ENCODE results near the gene PPIL4.
A peak's percentile ranks its signal among the peaks of the same experiment; 100 is the strongest.
"Not testable (repeated sequence)": the region's sequence is repeated elsewhere in the genome, so short reads cannot be mapped to it uniquely, and the experiment has no call there.

Gene PPIL4

DNA sequence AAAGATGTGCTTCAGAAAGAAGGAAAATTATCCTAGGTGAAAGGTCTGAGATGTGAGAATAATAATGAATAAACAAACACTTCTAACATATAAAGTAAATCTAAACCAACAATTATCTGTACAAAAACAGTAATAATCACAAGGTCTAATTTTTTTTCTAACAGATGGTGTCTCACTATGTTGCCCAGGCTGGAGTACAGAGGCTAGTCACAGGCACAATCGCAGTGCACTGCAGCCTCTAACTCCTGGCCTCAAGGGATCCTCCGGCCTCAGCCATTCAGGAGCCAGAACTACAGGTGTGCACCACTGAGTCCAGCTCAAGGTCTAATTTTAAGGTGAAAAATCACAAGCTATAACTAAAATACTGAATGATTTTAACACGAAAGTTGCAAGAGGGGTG, 44.1 kb downstream of the PPIL4 start:
- no peak overlapping the region for H3K4me3 Mint-ChIP-seq
- H3K27ac Mint-ChIP-seq: no peak overlapping the region

DNA sequence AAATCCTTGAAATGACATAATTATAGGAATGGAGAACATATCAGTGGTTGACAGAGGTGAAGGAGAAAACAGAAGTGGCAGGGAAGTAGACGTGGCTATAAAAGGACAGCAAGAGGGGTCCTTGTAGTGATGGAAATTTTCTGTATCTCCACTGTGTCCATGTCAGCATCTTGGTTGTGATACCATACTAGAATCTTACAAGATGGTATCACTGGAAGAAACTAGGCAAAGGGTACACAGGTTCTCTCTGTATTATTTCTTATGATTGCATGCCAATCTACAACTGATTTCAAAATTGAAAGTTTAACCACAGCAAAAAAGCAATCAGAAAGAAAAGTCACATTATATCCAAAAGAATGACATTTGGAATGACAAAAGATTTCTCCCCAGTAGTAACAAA, 44.6 kb downstream of the PPIL4 start:
- Mint-ChIP-seq H3K9me3 (no peaks in the 10 kb centered on the region), H3K27me3 (ENCODE audit: low read depth) (no peaks in the 10 kb centered on the region), H3K36me3 (ENCODE audit: low read depth) (peaks cover 25% of the 10 kb centered on the region), H3K4me1 (ENCODE audit: low read depth) (peaks cover 29% of the 10 kb centered on the region), H3K4me3 (no peak overlapping the region), H3K27ac (no peak overlapping the region)
- no peak for DNase-seq (ENCODE audit: low spot score)

More for the DNA sequence above, 44.1 kb downstream of the PPIL4 start:
- no peaks in the 10 kb centered on the region for H3K9me3 Mint-ChIP-seq
- peaks cover 24% of the 10 kb centered on the region for H3K36me3 Mint-ChIP-seq (ENCODE audit: low read depth)
- no peaks in the 10 kb centered on the region for H3K27me3 Mint-ChIP-seq (ENCODE audit: low read depth)
- DNase-seq (ENCODE audit: low spot score): no peak
- H3K4me1 Mint-ChIP-seq (ENCODE audit: low read depth): peaks cover 24% of the 10 kb centered on the region

DNA sequence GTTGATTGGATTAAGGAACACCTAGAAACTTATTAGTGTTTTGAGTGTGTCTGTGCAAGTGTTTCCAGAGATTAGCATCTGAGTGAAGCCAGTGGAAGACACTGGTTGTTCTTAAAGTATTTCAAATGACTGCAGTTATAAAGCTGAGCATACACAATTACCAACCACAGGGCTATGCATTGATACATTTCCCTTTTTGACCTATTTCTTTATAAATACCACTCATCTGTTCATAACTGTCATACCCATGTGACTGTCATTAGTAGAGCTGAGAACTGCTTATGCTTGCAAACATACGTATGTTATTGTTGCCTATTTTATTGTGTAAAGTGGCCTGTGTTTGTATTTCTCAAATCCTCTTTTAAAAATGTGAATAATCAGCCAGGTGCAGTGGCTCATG, 45.7 kb downstream of the PPIL4 start:
- no peak overlapping the region for H3K4me3 Mint-ChIP-seq
- H3K9me3 Mint-ChIP-seq: no peaks in the 10 kb centered on the region
- DNase-seq (ENCODE audit: low spot score): no peak
- H3K4me1 Mint-ChIP-seq (ENCODE audit: low read depth): peaks cover 38% of the 10 kb centered on the region
- H3K36me3 Mint-ChIP-seq (ENCODE audit: low read depth): peaks cover 17% of the 10 kb centered on the region
- no peak overlapping the region for H3K27ac Mint-ChIP-seq
- no peaks in the 10 kb centered on the region for H3K27me3 Mint-ChIP-seq (ENCODE audit: low read depth)

DNA sequence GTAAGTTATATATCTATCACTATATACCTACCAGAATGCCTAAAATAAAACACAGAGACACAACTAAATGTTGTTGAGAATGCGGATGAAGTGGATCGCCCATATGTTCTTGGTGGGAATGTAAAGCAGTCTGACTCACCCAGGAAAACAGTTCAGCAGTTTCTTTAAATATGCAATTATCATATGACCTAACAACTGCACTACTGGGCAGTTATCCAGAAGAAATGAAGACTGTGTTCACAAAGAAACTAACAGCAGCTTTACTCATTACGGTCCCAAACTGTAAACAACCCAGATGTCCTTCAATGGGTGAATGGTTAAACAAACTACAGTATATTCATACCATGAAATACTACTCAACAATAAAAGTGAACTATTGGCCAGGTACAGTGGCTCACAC, 46.8 kb downstream of the PPIL4 start:
- no peaks in the 10 kb centered on the region for H3K27me3 Mint-ChIP-seq (ENCODE audit: low read depth)
- no peak for DNase-seq (ENCODE audit: low spot score)
- H3K36me3 Mint-ChIP-seq (ENCODE audit: low read depth): peaks cover 14% of the 10 kb centered on the region
- H3K27ac Mint-ChIP-seq: no peak overlapping the region
- peaks cover 45% of the 10 kb centered on the region for H3K4me1 Mint-ChIP-seq (ENCODE audit: low read depth)
- H3K9me3 Mint-ChIP-seq: no peaks in the 10 kb centered on the region
- H3K4me3 Mint-ChIP-seq: no peak overlapping the region

DNA sequence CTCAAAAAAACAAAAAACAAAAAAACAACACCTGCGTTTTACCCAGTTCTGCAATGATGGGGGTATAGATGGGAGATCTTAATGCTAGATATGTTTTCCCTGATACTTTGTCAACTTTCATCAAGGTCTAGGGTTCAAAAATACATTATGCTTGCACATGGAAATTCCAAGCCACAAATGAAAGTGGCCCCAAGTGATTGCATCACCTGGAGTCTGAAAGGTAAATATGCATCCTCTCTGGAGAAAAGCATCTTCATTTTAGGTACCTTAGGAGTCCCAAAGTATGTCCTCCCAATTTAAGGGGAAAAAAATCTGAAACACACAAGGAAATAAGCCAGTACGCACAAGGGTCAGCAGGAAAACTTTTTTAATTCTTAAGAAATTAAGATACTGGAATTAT, 48.5 kb downstream of the PPIL4 start:
- peaks cover 48% of the 10 kb centered on the region for H3K4me1 Mint-ChIP-seq (ENCODE audit: low read depth)
- no peaks in the 10 kb centered on the region for H3K27me3 Mint-ChIP-seq (ENCODE audit: low read depth)
- no peaks in the 10 kb centered on the region for H3K9me3 Mint-ChIP-seq
- peaks cover 12% of the 10 kb centered on the region for H3K36me3 Mint-ChIP-seq (ENCODE audit: low read depth)
- no peak overlapping the region for H3K4me3 Mint-ChIP-seq
- H3K27ac Mint-ChIP-seq: peak overlapping the region; percentile 15
- no peak for DNase-seq (ENCODE audit: low spot score)

DNA sequence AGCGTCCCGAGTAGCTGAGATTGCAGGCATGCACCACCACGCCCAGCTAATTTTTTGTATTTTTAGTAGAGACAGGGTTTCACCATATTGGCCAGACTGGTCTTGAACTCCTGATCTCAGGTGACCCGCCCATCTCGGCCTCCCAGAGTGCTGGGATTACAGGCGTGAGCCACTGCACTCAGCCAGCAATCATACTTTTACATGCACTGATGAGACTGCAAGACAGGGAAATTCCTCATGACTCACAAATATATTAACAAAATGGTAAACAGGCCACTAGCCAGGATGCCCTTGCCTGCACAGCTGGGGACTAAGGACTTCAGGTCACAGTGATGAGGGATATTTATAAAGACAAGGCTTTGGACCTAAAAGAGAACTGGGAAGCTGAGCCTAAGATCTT, 49.2 kb downstream of the PPIL4 start:
- DNase-seq (ENCODE audit: low spot score); H3K4me3 Mint-ChIP-seq; H3K9me3 Mint-ChIP-seq; H3K36me3 Mint-ChIP-seq (ENCODE audit: low read depth); H3K27me3 Mint-ChIP-seq (ENCODE audit: low read depth): not testable (repeated sequence)
- Mint-ChIP-seq H3K4me1 (ENCODE audit: low read depth) (peaks cover 45% of the 10 kb centered on the region), H3K27ac (peak overlapping the region; percentile 85)

DNA sequence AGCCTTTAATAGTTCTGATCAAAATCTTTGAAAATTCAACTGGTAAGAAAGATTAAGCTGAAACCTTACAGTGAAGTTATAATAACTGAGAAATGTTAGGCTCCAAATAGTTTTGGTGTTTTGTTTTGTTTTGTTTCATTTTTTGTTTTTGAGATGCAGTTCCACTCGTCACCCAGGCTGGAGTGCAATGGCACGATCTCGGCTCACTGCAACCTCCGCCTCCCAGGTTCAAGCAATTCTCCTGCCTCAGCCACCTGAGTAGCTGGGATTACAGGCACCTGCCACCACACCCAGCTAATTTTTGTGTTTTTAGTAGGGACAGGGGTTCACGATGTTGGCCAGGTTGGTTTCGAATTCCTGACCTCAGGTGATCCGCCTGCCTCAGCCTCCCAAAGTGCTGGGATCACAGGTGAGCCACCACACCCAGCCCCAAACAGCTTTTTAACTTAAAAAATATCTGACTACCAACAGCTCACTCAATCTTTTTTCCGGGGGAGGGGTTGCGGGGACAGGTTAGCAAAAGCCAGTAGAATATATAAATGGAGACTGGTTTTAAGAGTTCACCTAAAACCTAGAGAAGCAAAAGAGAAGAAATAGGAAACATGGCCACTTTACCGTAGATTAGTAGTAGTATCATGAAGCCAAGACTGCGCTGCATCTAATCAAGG, 50.4 kb downstream of the PPIL4 start:
- peaks cover 43% of the 10 kb centered on the region for H3K4me1 Mint-ChIP-seq (ENCODE audit: low read depth)

DNA sequence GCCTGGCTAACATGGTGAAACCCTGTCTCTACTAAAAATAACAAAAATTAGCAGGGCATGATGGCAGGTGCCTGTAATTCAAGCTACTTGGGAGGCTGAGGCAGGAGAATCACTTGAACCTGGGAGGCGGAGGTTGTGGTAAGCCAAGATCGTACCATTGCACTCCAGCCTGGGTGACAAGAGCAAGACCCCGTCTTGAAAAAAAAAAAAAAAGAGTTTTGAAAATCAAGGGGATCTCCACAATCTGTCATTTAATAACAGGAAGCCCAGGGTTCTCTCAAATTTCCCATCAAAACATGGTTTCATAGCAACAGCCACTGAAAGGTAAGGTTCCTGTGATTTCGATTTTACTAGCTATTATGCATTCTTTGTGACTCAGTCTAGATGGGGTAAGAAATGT, 51.0 kb downstream of the PPIL4 start:
- H3K36me3 Mint-ChIP-seq (ENCODE audit: low read depth); H3K27me3 Mint-ChIP-seq (ENCODE audit: low read depth); H3K9me3 Mint-ChIP-seq: not testable (repeated sequence)
- Mint-ChIP-seq H3K4me3 (peak overlapping the region; percentile 73), H3K27ac (peak overlapping the region; percentile 85), H3K4me1 (ENCODE audit: low read depth) (peaks cover 43% of the 10 kb centered on the region)
- peak; percentile 62 for DNase-seq (ENCODE audit: low spot score)

More for the DNA sequence above, 50.4 kb downstream of the PPIL4 start:
- not testable (repeated sequence) for H3K9me3 Mint-ChIP-seq; H3K36me3 Mint-ChIP-seq (ENCODE audit: low read depth); DNase-seq (ENCODE audit: low spot score); H3K27me3 Mint-ChIP-seq (ENCODE audit: low read depth)
- Mint-ChIP-seq H3K27ac (peak overlapping the region; percentile 85), H3K4me3 (peak overlapping the region; percentile 73)

DNA sequence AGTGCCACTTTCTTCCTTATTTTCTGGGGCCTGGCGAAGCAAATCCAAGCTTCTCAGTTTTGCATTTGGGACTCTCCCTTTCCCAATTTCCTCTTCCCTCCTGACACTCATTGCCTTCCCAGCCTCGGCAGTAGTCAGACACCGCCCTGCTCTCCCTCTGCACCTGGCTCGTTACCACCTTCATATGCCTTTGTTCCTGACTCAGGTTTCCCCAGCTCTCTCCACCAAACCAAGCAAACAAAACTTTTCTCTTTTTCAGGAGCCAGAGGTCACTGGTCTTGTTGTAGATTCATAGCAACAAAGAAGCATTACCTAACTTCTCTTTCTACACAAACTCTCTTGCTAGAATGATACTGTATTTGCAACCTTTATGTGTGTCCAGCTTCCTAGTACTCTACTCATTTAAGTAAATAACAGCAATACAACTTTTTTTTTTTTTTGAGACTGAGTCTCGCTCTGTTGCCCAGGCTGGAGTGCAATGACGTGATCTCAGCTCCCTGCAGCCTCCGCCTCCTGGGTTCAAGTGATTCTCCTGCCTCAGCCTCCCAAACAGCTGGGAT, 52.0 kb downstream of the PPIL4 start:
- no peak for DNase-seq (ENCODE audit: low spot score)
- Mint-ChIP-seq H3K36me3 (ENCODE audit: low read depth) (peaks cover 2% of the 10 kb centered on the region), H3K27me3 (ENCODE audit: low read depth) (no peaks in the 10 kb centered on the region), H3K4me3 (no peak overlapping the region), H3K9me3 (no peaks in the 10 kb centered on the region), H3K4me1 (ENCODE audit: low read depth) (peaks cover 43% of the 10 kb centered on the region), H3K27ac (peak overlapping the region; percentile 3)

DNA sequence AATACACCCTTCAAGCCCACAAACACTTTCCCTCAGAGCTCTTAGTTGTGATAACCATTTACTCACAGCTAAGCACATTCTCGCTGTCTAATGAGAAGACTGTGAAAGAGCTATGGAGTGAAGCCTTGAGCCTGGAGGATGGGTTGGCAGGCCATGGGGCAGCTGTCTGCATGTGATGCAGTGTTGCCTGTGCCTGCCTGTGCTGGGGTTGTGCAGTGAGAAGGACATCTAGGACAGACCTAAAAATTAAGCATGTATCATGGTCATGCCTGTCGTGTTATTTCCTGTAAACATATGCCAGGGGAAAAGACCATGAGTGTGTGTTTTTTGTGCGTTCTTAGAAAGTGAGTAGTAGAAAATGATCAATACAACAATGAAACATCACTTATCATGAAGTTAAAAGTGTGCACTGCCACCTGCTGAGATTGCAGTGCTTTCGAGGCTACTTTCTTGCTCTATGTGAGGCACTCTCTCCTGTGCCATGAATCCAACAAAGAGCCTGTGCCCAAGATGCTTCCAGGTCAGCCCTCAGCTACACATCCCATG, 53.0 kb downstream of the PPIL4 start:
- H3K4me3 Mint-ChIP-seq: no peak overlapping the region
- H3K4me1 Mint-ChIP-seq (ENCODE audit: low read depth): peaks cover 46% of the 10 kb centered on the region
- H3K27me3 Mint-ChIP-seq (ENCODE audit: low read depth): no peaks in the 10 kb centered on the region
- H3K36me3 Mint-ChIP-seq (ENCODE audit: low read depth): peaks cover 2% of the 10 kb centered on the region
- DNase-seq (ENCODE audit: low spot score): no peak
- H3K9me3 Mint-ChIP-seq: no peaks in the 10 kb centered on the region
- no peak overlapping the region for H3K27ac Mint-ChIP-seq

DNA sequence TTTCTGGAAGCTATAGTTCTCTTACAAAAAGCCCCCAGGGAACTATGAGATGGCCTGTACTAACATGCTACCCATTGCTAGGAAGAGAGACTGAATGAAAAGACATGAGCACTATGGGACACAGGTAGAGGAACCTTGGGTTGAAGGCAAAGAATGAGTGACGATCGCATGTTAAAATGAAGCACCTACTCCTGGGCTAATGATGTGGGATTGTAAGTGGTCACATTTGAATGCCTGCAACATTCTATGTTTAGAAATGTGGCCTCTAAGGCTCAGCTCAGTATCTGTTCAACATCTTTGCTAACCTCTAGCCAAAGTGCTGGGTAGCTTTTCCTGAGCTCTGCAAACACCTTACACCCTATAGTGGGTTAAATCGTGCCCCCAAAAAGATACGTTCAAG, 55.9 kb downstream of the PPIL4 start:
- H3K27ac Mint-ChIP-seq: peak overlapping the region; percentile 11
- no peak for DNase-seq (ENCODE audit: low spot score)
- H3K9me3 Mint-ChIP-seq: no peaks in the 10 kb centered on the region
- no peaks in the 10 kb centered on the region for H3K27me3 Mint-ChIP-seq (ENCODE audit: low read depth)
- H3K4me1 Mint-ChIP-seq (ENCODE audit: low read depth): peaks cover 29% of the 10 kb centered on the region
- H3K4me3 Mint-ChIP-seq: no peak overlapping the region
- H3K36me3 Mint-ChIP-seq (ENCODE audit: low read depth): no peaks in the 10 kb centered on the region

DNA sequence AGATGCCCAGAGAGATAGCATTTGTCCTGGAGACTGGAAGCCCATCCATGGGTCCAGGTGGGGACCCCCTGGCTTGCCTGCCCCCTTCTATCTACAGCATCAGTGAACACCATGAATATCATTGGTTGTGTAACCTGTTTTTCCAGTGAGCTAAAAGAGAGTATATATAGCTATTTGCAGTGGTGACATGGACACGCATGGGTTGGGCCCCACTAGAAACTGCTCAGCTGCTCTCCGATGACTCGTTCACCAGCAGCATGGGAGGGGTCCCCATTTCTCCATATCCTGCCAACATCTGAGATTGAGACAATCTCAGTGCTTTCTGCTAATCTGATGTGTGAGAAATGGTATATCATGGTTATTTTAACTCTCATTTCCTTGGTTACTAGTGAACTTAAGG, 57.0 kb downstream of the PPIL4 start:
- H3K27ac Mint-ChIP-seq: no peak overlapping the region
- H3K36me3 Mint-ChIP-seq (ENCODE audit: low read depth): peaks cover 2% of the 10 kb centered on the region
- no peak for DNase-seq (ENCODE audit: low spot score)
- H3K4me3 Mint-ChIP-seq: no peak overlapping the region
- H3K9me3 Mint-ChIP-seq: no peaks in the 10 kb centered on the region
- no peaks in the 10 kb centered on the region for H3K27me3 Mint-ChIP-seq (ENCODE audit: low read depth)
- H3K4me1 Mint-ChIP-seq (ENCODE audit: low read depth): peaks cover 32% of the 10 kb centered on the region

DNA sequence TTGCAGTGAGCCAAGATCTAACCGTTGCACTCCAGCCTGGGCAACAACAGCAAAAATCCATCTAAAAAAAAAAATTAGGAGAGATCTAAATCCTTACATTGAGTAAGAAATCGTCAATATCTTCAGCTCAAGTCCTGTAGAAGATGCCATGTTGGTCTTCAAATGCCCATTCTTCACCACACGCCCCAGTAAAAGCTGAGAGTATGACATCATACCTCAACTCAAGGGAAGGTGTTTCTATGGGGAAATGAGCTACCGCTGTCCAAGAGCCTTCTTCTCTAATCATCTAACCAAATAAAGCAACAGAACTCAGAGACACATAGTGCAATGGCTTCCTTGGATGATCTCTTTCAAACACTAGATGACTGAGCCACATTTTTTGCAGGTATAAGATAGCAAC, 58.5 kb downstream of the PPIL4 start:
- no peak for DNase-seq (ENCODE audit: low spot score)
- Mint-ChIP-seq H3K4me3 (no peak overlapping the region), H3K4me1 (ENCODE audit: low read depth) (peaks cover 40% of the 10 kb centered on the region), H3K27me3 (ENCODE audit: low read depth) (no peaks in the 10 kb centered on the region), H3K36me3 (ENCODE audit: low read depth) (peaks cover 2% of the 10 kb centered on the region), H3K27ac (no peak overlapping the region), H3K9me3 (no peaks in the 10 kb centered on the region)

DNA sequence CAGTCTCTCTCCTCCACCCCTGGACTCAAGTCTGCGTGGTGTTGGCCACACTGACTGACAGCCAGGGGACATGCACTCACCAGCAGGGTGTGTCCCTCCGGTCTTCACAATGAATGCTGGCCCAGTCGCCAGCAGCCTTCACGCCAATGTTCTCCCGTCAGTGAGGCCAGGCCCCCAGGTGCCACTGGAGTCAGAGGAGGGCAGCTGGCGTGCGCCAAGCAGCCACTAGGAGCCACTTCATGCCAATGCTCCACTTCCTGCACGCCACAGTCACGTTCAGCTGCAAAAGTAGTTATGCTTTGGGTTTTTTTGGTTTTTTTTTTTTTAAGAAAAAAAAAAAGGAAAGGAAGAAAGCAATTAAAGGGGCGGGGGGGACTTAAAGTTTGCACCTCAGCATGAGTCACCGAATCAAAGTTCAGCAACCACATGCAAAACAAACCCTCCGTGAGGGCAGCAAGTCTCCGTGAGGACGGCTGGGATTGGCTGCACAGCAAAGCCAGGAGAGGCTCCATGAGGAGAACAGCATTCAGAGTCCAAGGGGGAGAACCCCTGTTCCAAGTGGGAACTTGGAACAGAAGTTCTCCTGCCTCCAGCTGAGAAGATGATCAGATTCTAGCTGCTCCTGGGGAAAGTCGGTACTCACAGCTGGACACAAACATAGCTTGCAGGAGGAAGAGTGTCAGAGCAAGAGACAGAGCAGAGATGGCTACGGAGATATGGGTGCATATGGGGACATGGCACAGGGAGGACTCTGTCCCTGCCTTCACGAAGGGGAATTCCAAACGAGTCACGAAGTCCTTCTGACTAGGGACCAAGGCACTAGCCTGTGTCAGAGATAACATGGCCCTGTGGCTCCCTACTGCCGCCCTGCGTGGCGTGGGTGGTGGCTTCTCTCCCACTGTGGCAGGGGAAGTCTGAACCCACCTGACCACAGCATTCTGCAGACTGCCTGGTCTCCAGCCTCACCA, 60.8 kb downstream of the PPIL4 start, which contains the start of gene ZC3H12D:
TSS of gene ZC3H12D (minus strand) at position 282 of the 968 bp plus-strand sequence. CDS start 10,471 bp downstream, outside the sequence.
- H3K9me3 Mint-ChIP-seq: no peaks in the 10 kb centered on the region
- peak within 1 kb of the TSS; percentile 90 for H3K4me3 Mint-ChIP-seq
- no peaks in the 10 kb centered on the region for H3K27me3 Mint-ChIP-seq (ENCODE audit: low read depth)
- peaks cover 8% of the 10 kb centered on the region for H3K36me3 Mint-ChIP-seq (ENCODE audit: low read depth)
- H3K4me1 Mint-ChIP-seq (ENCODE audit: low read depth): peaks cover 57% of the 10 kb centered on the region
- H3K27ac Mint-ChIP-seq: peak within 1 kb of the TSS; percentile 93
- peak; percentile 84 for DNase-seq (ENCODE audit: low spot score)

Measured in T-helper 2 cell treated with Interferon-gamma antibody and Interleukin-4, amounts not matched to agents 5 μg/mL and 100 μg/mL, for 36 hours (primary cell).